ENCODE results near the gene MMP24OS. TPM values are rescaled to one million over a fixed set of nuclear protein-coding genes. Genes with fewer than 3 reads are reported as not detected.

Gene MMP24OS
- total and polyA plus RNA-seq, 2 donors (not counting 1 experiment from before 2014, with no cell fraction given), result 30.1 to 44.1 TPM

DNA sequence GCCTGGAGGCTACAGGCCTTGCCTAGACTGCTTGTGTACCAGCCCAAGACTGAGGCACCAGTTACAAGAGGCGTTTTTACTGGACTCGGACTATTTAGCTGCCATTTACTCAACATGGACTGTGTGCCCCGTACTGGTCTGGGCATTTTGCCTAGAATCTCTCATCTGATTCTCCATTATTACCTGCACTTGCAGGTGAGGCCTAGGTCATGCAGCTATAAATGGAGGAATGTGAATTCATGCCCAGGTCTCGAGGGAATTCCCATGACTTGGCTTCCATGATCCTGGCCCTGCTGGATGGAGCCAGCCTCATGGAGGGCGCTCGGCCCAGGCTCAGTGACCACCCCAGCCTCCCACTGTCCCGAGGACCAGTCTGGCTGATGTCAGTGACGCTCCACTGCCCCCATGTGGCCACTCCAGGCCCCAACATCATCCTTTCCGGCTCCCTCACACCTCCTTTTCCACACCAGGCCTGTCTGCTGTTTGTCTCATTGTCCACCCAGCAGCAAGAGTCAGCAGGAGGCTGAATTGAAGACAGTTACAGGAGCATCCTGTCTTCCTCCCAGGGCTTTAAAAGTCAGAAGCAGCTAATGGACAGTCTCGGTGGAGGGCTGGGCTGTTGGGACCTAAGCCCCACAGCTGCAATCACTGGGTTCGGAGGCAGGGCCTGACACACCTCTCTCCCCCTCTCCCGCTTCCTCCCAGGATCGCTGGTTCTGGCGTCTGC lies 8.7 kb downstream of the MMP24OS start:
- Histone ChIP-seq H3K4me3 (replicated peaks in 1 of 4; ENCODE audit: control extremely low read depth in 1 of 4, insufficient read depth in 1 of 4, low read depth in 3 of 4, low read length in 4 of 4) (no peak overlapping the region), H4K20me1 (ENCODE audit: control insufficient read depth, extremely low read depth, insufficient read depth, low read length) (no peaks in the 10 kb centered on the region), H3K9me3 (ENCODE audit: control insufficient read depth, insufficient read depth, low read depth, low read length) (no peaks in the 10 kb centered on the region), H3K27ac (ENCODE audit: insufficient read depth, low read length) (no peak overlapping the region), H3K4me2 (ENCODE audit: extremely low read depth, insufficient read depth, low read length) (no peak overlapping the region), H3K4me1 (ENCODE audit: control insufficient read depth, extremely low read depth, insufficient read depth, low read length) (peaks cover 3% of the 10 kb centered on the region), H2AFZ (ENCODE audit: low read length) (no peak overlapping the region), H3K79me2 (ENCODE audit: control insufficient read depth, insufficient read depth, low read length) (no peaks in the 10 kb centered on the region), H3K9ac (ENCODE audit: insufficient read depth, low read length) (no peak overlapping the region), H3K27me3 (ENCODE audit: control insufficient read depth, insufficient read depth, low read length) (no peaks in the 10 kb centered on the region), H3K36me3 (ENCODE audit: control insufficient read depth, insufficient read depth, low read length) (peaks cover 6% of the 10 kb centered on the region)
- no peak for TF ChIP-seq EZH2 (IDR thresholded peaks at IDR 0.05; ENCODE audit: low read length, missing control alignments)
- TF ChIP-seq, protein P1, sequence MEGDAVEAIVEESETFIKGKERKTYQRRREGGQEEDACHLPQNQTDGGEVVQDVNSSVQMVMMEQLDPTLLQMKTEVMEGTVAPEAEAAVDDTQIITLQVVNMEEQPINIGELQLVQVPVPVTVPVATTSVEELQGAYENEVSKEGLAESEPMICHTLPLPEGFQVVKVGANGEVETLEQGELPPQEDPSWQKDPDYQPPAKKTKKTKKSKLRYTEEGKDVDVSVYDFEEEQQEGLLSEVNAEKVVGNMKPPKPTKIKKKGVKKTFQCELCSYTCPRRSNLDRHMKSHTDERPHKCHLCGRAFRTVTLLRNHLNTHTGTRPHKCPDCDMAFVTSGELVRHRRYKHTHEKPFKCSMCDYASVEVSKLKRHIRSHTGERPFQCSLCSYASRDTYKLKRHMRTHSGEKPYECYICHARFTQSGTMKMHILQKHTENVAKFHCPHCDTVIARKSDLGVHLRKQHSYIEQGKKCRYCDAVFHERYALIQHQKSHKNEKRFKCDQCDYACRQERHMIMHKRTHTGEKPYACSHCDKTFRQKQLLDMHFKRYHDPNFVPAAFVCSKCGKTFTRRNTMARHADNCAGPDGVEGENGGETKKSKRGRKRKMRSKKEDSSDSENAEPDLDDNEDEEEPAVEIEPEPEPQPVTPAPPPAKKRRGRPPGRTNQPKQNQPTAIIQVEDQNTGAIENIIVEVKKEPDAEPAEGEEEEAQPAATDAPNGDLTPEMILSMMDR (conservative IDR thresholded peaks at IDR 0.05 in 1 of 2, IDR thresholded peaks at IDR 0.05 in 1 of 2; ENCODE audit: low read depth in 1 of 2, low read length in 2 of 2), result peak; percentile 76 to 82
- DNase-seq (ENCODE audit: low read depth in 2 of 2), result peak; percentile 45 to 48

DNA sequence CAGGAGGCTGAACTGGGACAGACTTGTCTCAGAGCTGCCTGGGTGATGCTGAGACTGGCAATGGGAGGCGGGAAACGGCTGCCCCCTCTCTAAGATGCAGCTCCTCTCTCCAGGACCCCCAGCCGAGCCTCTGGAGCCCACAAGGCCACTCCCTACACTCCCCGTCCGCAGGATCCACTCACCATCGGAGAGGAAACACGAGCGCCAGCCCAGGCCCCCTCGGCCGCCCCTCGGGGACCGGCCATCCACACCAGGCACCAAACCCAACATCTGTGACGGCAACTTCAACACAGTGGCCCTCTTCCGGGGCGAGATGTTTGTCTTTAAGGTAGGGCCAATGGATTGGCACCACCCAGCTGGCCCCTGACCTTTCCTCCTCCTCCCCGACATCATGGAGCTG lies 10.8 kb downstream of the MMP24OS start:
- no peak for DNase-seq (ENCODE audit: low read depth in 2 of 2)
- no peak overlapping the region for H3K4me2 ChIP-seq (ENCODE audit: extremely low read depth, insufficient read depth, low read length)
- H3K27me3 ChIP-seq (ENCODE audit: control insufficient read depth, insufficient read depth, low read length), result no peaks in the 10 kb centered on the region
- no peaks in the 10 kb centered on the region for H4K20me1 ChIP-seq (ENCODE audit: control insufficient read depth, extremely low read depth, insufficient read depth, low read length)
- no peak overlapping the region for H3K27ac ChIP-seq (ENCODE audit: insufficient read depth, low read length)
- H3K4me3 ChIP-seq (replicated peaks in 1 of 4; ENCODE audit: control extremely low read depth in 1 of 4, insufficient read depth in 1 of 4, low read depth in 3 of 4, low read length in 4 of 4), result no peak overlapping the region
- peaks cover 3% of the 10 kb centered on the region for H3K4me1 ChIP-seq (ENCODE audit: control insufficient read depth, extremely low read depth, insufficient read depth, low read length)
- no peak overlapping the region for H3K9ac ChIP-seq (ENCODE audit: insufficient read depth, low read length)
- no peak for TF ChIP-seq EZH2 (IDR thresholded peaks at IDR 0.05; ENCODE audit: low read length, missing control alignments)
- TF ChIP-seq, protein P1 (conservative IDR thresholded peaks at IDR 0.05 in 1 of 2, IDR thresholded peaks at IDR 0.05 in 1 of 2; ENCODE audit: low read depth in 1 of 2, low read length in 2 of 2), result no peak
- H3K36me3 ChIP-seq (ENCODE audit: control insufficient read depth, insufficient read depth, low read length), result peaks cover 3% of the 10 kb centered on the region
- no peak overlapping the region for H2AFZ ChIP-seq (ENCODE audit: low read length)
- H3K9me3 ChIP-seq (ENCODE audit: control insufficient read depth, insufficient read depth, low read depth, low read length), result no peaks in the 10 kb centered on the region
- H3K79me2 ChIP-seq (ENCODE audit: control insufficient read depth, insufficient read depth, low read length), result no peaks in the 10 kb centered on the region

DNA sequence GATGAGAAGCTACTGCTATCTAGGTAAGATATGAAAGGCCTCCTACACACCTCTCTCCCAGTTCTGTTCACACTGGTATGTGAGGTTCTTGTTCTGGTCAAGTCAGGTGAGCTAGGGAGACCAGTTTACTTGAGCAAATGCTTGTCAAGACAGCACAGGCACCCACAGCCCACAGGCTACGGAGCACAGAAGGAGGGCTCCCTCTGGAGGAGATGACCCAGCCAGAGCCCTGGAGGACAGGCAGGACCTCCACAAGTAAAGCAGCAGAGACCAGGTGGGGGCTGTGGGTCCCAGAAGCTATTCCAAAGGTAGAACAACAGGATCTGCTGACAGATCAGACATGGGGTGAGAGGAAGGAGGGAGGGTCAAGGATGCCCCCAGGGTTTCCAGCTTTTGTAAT lies 13.2 kb downstream of the MMP24OS start:
- Histone ChIP-seq H3K9me3 (ENCODE audit: control insufficient read depth, insufficient read depth, low read depth, low read length) (no peaks in the 10 kb centered on the region), H3K4me2 (ENCODE audit: extremely low read depth, insufficient read depth, low read length) (no peak overlapping the region), H3K4me3 (replicated peaks in 1 of 4; ENCODE audit: control extremely low read depth in 1 of 4, insufficient read depth in 1 of 4, low read depth in 3 of 4, low read length in 4 of 4) (no peak overlapping the region), H3K27me3 (ENCODE audit: control insufficient read depth, insufficient read depth, low read length) (no peaks in the 10 kb centered on the region), H3K79me2 (ENCODE audit: control insufficient read depth, insufficient read depth, low read length) (no peaks in the 10 kb centered on the region), H3K27ac (ENCODE audit: insufficient read depth, low read length) (no peak overlapping the region), H3K9ac (ENCODE audit: insufficient read depth, low read length) (no peak overlapping the region), H2AFZ (ENCODE audit: low read length) (no peak overlapping the region), H3K36me3 (ENCODE audit: control insufficient read depth, insufficient read depth, low read length) (peaks cover 3% of the 10 kb centered on the region), H4K20me1 (ENCODE audit: control insufficient read depth, extremely low read depth, insufficient read depth, low read length) (no peaks in the 10 kb centered on the region), H3K4me1 (ENCODE audit: control insufficient read depth, extremely low read depth, insufficient read depth, low read length) (no peaks in the 10 kb centered on the region)
- DNase-seq (ENCODE audit: low read depth in 2 of 2), result peak in 1 of 2 donors; percentile 59
- TF ChIP-seq EZH2 (IDR thresholded peaks at IDR 0.05; ENCODE audit: low read length, missing control alignments), result no peak
- TF ChIP-seq, protein P1 (conservative IDR thresholded peaks at IDR 0.05 in 1 of 2, IDR thresholded peaks at IDR 0.05 in 1 of 2; ENCODE audit: low read depth in 1 of 2, low read length in 2 of 2), result peak in 1 of 2 donors; percentile 3
